Breast epithelium (tissue), 3 donors: Measurements from ENCODE around the gene SARNP.

Experiments used
- CTCF ChIP-seq, 3 donors: fragments of 450-650 bp; IDR thresholded peaks; one replicate each; pipeline ENCODE4 v1.5.1; 2016 to 2017; ENCODE audit warnings: antibody characterized with exemption in 3 of 3, mild to moderate bottlenecking in 3 of 3, moderate library complexity in 3 of 3
- POLR2AphosphoS5 ChIP-seq, 3 donors: sonication (generic); formaldehyde crosslinking; IDR thresholded peaks; one replicate each; pipeline ENCODE4 v1.6.1; 2017; ENCODE audit warnings: antibody characterized with exemption in 3 of 3

DNA sequence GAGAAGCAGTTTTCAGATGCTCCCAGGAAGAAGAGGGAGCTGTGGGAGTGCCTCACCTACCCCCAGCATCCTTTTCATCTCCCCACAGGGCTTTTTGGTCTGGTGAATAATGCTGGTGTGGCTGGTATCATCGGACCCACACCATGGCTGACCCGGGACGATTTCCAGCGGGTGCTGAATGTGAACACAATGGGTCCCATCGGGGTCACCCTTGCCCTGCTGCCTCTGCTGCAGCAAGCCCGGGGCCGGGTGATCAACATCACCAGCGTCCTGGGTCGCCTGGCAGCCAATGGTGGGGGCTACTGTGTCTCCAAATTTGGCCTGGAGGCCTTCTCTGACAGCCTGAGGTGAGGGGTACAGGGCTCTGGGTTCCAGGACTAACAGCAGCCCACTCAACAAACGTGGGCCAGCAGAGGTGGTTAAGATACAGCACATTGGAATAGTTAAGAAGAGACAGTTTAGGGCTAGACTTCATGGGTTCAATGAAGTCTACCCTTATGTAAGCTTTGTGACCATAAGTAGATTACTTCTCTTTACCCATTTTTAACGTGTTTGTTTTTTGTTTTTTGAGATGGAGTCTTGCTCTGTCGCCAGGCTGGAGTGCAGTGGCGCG lies 95.8 kb downstream of the SARNP start:
- TF ChIP-seq CTCF (IDR thresholded peaks at IDR 0.05), result no peak
- no peak for TF ChIP-seq POLR2AphosphoS5 (IDR thresholded peaks at IDR 0.05)
